Kidney glomerular epithelial cell (primary cell): ENCODE data around the gene ZDHHC15.
"Not testable (repeated sequence)": the region's sequence is repeated elsewhere in the genome, so short reads cannot be mapped to it uniquely, and the experiment has no call there.

Experiments
- DNase-seq: peaks from one replicate; lab custom pipeline; 2025; lab: John Stamatoyannopoulos, UW

The ZDHHC15 gene

GRCh38 chrX:75522565-75523431 is at the start of gene ZDHHC15:
Gene ZDHHC15, minus strand, starts transcription at chrX:75523037. Its CDS starts 13 bp downstream, at chrX:75523024.
- DNase-seq = peak; percentile 41

DNA sequence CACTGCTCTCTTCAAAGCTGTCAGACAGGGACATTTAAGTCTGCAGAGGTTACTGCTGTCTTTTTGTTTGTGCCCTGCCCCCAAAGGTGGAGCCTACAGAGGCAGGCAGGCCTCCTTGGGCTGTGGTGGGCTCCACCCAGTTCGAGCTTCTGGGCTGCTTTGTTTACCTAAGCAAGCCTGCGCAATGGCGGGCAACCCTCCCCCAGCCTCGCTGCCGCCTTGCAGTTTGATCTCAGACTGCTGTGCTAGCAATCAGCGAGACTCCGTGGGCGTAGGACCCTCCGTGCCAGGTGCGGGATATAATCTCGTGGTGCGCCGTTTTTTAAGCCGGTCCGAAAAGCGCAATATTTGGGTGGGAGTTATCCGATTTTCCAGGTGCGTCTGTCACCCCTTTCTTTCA is 37.7 kb upstream of the ZDHHC15 start:
- DNase-seq = not testable (repeated sequence)

DNA sequence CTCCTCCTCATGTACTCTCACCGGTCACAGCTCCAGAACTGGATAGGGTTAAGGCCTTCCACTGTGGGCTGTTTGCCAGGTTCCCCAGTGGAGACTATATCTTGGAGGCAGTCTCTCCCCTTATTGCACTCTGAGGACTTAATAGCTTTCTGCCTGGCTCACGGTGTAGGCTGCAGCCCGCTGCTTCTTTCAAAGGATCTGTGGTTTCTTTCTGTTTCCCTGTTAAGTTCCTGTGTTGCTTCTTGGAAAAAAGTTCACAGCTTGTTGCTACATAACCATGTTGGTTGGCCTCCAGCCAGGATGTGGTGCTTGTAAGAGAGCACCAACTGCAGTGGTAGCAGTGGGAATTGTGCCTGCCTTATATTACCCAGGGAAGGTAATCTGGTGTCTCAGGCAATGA is 24.9 kb upstream of the ZDHHC15 start:
- DNase-seq = peak; percentile 0

DNA sequence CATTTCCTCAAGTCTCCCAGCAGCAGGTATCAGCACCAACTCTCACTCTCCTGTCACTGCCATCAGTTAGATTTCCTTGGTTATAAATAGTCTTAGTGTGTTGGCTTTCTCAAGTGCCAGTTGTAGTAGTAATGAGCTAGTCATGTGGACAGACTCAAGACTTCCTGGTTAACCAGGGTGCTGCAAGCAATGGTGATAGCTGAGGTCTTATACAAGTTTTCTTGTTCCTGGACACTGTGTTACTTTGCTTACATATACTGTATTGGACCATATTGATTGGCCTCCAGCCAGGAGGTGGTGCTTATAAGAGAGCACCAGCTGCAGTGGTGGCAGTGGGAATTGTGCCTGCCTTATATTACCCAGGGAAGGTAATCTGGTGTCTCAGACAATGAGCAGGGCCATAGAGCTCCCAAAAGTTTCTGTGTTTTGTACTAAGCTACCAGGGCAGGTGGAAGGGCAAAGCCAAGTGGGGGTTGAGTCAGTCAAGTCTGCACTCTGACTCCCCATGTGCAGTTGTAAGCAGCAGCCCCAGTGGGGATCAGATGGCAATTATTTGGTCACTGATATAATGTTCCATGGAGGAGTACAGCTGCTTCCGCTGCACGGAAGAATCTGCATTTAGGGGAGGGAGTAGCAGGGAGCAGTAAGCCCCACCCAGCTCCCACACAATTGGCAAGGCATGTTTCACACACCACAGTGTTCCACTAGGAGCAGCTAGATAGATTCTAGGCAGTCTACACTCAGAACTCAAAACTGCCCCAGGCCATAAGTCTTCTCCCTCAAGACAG is 24.1 kb upstream of the ZDHHC15 start:
- DNase-seq = no peak

DNA sequence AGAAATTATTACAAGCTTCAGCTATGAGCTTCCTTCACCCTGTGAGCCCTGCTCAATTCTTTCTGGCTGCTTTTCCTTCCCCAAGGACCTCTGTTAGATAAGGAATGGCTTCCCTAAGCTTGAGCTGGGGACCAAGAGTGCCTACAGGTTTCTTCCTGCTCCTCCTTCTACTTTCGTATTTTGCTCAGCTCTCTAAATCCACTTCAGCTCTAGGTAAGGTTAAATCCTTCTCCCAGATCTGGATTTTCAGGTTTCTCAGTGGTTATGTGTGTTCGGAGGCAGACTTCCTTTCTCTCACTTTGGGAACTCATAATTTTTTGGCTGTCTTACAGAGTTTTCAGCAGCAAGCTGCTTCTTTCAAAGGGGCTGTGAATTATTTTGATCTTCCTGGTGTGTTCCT is 21.9 kb upstream of the ZDHHC15 start:
- DNase-seq = no peak

GRCh38 chrX:75483933-75484332 is 38.9 kb downstream of the ZDHHC15 start:
- no peak for DNase-seq

DNA sequence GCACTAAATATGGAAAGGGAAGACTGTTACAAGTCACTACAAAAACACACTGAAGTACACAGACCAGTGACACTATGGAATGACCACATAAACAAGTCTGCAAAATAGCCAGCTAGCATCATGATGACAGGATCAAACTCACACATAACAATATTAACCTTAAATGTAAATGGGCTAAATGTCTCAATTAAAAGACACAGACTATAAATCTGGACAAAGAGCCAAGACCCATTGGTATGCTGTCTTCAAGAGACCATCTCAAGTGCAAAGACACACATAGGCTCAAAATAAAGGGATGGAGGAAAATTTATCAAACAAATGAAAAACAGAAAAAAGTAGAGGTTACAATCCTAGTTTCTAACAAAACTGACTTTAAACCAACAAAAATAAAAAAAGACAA is 61.1 kb downstream of the ZDHHC15 start:
- DNase-seq = not testable (repeated sequence)

DNA sequence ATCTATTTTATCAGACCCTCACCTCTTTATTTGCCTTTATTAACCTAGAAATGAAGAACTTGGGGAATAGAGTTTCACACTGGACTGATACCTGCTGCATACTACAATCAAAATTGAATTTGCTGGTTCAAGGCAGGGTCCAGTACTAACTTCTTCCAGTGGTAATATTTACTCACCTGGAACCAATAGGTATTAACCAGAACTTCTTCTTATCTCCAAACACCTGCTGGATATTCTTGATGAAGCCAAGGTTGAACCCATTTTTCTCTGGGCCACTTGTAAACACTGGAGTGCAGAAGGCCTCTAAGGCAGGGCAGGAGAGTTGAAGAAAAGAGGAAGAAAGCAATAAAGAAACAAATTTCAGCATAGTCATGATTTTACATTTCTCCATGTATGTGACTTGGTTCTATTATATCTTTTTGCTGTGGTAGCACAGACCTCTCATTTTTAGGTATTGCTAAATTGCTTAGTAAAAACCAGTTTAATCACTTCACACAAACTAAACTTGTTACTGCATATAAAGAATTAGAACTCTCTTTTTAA is 101.1 kb downstream of the ZDHHC15 start:
- DNase-seq = no peak

GRCh38 chrX:75407153-75407552 is 115.7 kb downstream of the ZDHHC15 start:
- not testable (repeated sequence) for DNase-seq

- DNase-seq = no peak
Observed at GRCh38 chrX:75390470-75390869, 132.4 kb downstream of the ZDHHC15 start.

DNA sequence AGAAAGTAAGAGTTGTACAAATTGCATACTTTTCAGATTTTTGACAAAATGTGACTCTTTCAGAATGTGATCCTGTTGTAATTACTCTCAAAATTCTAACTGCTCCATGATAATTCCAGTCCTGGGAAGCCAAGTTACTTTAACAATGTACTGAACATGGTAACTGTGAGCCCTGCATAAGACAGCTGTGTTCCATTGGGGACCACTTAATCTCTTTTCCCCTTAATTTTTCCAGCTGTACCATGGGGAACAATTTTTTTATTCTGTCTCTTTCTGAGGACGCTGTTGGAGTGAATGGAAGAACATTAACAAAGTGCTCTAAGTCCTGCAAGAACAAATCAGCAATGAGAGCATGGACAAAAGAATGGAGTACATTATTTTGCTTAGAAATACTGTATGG is 153.1 kb downstream of the ZDHHC15 start:
- DNase-seq = no peak

DNA sequence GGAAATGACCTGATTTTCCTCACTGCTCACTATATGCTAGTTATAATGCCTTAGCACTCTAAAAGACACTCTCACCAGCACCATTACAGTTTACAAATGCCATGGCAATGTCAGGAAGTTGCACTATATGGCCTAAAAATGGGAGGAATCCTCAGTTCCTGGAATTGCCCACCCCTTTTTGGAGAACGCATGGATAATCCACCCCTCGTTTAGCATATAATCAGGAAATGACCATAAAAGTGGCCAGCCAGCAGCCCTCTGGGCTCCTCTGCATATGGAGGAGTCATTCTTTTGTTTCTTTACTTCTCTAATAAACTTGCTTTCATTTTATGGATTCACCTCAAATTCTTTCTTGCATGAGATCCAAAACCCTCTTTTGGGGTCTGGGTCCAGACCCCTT is 156.0 kb downstream of the ZDHHC15 start:
- no peak for DNase-seq

- DNase-seq = no peak
Observed at GRCh38 chrX:75365243-75365975, 157.4 kb downstream of the ZDHHC15 start.

DNA sequence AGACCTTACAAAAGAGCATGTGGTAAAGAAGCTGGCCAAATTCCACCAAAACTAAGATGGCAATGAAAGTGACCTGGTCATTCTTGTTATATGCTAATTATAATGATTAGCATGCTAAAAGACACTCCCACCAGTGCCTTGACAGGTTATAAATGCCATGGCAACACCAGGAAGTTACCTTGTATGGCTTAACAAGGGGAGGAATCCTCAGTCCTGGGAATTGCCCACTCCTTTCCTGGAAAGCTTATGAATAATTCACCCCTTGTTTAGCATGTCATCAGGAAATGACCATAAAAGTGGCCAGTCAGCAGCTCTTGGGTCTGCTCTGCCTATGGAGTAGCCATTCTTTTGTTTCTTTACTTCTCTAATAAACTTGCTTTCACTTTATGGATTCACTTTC is 161.0 kb downstream of the ZDHHC15 start:
- no peak for DNase-seq

DNA sequence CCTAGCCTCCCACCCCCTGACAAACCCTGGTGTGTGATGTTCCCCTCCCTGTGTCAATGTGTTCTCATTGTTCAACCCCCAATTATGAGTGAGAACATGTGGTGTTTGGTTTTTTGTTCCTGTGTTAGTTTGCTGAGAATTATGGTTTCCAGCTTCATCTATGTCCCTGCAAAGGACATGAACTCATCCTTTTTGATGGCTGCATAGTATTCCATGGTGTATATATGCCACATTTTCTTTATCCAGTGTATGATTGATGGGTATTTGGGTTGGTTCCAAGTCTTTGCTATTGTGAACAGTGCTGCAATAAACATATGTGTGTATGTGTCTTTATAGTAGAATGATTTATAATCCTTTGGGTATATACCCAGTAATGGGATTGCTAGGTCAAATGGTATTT is 174.2 kb downstream of the ZDHHC15 start:
- not testable (repeated sequence) for DNase-seq

DNA sequence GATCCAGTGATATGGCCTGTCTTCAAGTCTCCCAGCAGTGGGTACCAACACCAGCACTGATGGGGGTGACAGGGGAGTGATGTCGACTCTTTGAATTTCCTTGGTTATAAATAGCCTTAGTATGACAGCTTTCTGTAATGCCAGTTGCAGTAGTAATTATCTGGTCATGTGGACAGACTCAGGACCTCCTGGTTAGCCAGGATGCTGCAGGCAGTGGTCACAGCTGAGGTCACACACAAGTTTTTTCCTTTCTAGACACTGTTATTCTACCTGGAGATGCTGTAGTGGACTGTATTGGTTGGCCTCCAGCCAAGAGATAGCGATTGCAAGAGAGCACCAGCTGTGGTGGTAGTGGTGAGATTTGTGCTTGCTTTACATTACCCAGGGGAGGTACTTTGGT is 185.3 kb downstream of the ZDHHC15 start:
- DNase-seq = no peak

GRCh38 chrX:75335127-75335458 is 187.7 kb downstream of the ZDHHC15 start:
- no peak for DNase-seq

DNA sequence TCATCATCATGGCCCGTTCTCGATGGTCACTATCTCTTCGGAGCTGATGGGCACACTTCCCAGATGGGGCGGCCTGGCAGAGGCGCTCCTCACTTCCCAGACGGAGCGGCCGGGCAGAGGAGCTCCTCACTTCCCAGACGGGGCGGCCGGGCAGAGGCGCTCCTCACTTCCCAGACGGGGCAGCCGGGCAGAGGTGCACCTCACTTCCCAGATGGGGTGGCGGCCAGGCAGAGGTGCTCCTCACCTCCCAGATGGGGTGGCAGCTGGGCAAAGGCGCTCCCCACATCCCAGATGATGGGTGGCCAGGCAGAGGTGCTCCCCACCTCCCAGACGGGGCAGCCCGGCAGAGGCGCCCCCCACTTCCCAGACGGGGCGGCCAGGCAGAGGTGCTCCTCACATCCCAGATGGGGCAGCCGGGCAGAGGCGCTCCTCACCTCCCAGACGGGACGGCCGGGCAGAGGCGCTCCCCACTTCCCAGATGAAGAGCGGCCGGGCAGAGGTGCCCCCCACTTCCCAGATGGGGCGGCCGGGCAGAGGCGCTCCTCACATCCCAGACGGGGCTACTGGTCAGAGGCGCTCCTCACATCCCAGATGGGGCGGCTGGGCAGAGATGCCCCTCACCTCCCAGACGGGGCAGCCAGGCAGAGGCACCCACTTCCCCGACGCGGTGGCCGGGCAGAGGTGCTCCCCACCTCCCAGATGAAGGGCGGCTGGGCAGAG is 188.3 kb downstream of the ZDHHC15 start:
- DNase-seq = not testable (repeated sequence)

DNA sequence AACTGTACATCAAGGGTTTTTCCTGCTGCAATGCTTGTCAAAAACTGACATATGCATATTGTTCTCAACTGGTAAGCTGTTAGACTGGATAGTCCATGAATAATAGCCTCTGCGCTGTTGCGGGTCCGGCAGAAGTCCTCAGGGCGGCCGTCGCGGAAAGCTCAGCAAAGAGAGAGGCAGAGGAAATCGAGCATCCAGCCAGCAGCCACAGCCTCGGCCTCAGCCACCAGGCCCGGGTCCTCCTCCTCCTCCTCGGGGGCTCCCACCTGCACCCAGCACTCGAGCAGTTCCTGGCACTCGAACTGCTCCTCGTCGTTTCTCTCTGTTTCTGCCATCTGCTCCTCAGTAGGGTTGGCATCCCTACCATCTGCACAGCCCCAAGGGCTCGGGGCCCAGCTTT is 195.2 kb downstream of the ZDHHC15 start:
- no peak for DNase-seq
